Trophoblast cell (in vitro differentiated cells and primary cell): Measurements from ENCODE around the gene GYG1.

Experiments used
- DNase-seq, 2 donors: peaks; one replicate each; pipeline ENCODE4 v3.0.0-alpha.2; 2016
- H2AFZ ChIP-seq: 2 replicates; pipeline ENCODE4 v1.6.1; 2013; ENCODE audit warnings: low read length, moderate library complexity, mild to moderate bottlenecking; ENCODE audit not compliant: insufficient read depth, poor library complexity
- H2AK5ac ChIP-seq: 2 replicates; pipeline ENCODE4 v1.6.1; 2013; ENCODE audit warnings: mild to moderate bottlenecking, low read length
- H2BK120ac ChIP-seq: 2 replicates; pipeline ENCODE4 v1.6.1; 2013; ENCODE audit warnings: low read length, mild to moderate bottlenecking, moderate library complexity; ENCODE audit not compliant: insufficient read depth, poor library complexity
- H2BK12ac ChIP-seq: 2 replicates; pipeline ENCODE4 v1.6.1; 2013; ENCODE audit warnings: mild to moderate bottlenecking, low read length, moderate library complexity
- H2BK5ac ChIP-seq: 2 replicates; pipeline ENCODE4 v1.6.1; 2013; ENCODE audit warnings: low read length, low read depth, moderate library complexity, mild to moderate bottlenecking; ENCODE audit not compliant: poor library complexity
- H3K14ac ChIP-seq: 2 replicates; pipeline ENCODE4 v1.6.1; 2013; ENCODE audit warnings: mild to moderate bottlenecking, low read length
- H3K18ac ChIP-seq: 2 replicates; pipeline ENCODE4 v1.6.1; 2013; ENCODE audit warnings: mild to moderate bottlenecking, low read length
- H3K23ac ChIP-seq: 2 replicates; pipeline ENCODE4 v1.6.1; 2013; ENCODE audit warnings: low read length
- H3K27ac ChIP-seq: 2 replicates; pipeline ENCODE4 v1.5.1; 2013; ENCODE audit warnings: low read depth, mild to moderate bottlenecking, inconsistent platforms, low read length, moderate library complexity
- H3K27me3 ChIP-seq: 2 replicates; pipeline ENCODE4 v1.6.1; 2013; ENCODE audit warnings: inconsistent platforms, mild to moderate bottlenecking, low read length, moderate library complexity; ENCODE audit not compliant: insufficient read depth
- H3K36me3 ChIP-seq, 2 experiments: 1 replicate in 1 of 2; 2 replicates in 1 of 2; pipeline ENCODE4 v1.6.1; 2013; ENCODE audit warnings: low read length in 2 of 2, mild to moderate bottlenecking in 2 of 2, moderate library complexity in 1 of 2; ENCODE audit not compliant: insufficient read depth in 2 of 2, control insufficient read depth in 1 of 2
- H3K4ac ChIP-seq: 2 replicates; pipeline ENCODE4 v1.6.1; 2013; ENCODE audit warnings: low read depth, mild to moderate bottlenecking, low read length, moderate library complexity
- H3K4me1 ChIP-seq, 2 experiments: 1 replicate in 1 of 2; 2 replicates in 1 of 2; pipeline ENCODE4 v1.6.1; 2013; ENCODE audit warnings: low read length in 2 of 2, mild to moderate bottlenecking in 2 of 2, moderate library complexity in 1 of 2; ENCODE audit not compliant: insufficient read depth in 2 of 2, control insufficient read depth in 1 of 2
- H3K4me2 ChIP-seq: 2 replicates; pipeline ENCODE4 v1.6.1; 2013; ENCODE audit warnings: inconsistent platforms, mild to moderate bottlenecking, low read length, moderate library complexity
- H3K4me3 ChIP-seq: 2 replicates; pipeline ENCODE4 v1.5.1; 2013; ENCODE audit warnings: mild to moderate bottlenecking, low read depth, low read length, inconsistent platforms
- H3K79me1 ChIP-seq: one replicate; pipeline ENCODE4 v1.6.1; 2013; ENCODE audit warnings: low read length
- H3K79me2 ChIP-seq: 2 replicates; pipeline ENCODE4 v1.6.1; 2013; ENCODE audit warnings: low read length, mild to moderate bottlenecking; ENCODE audit not compliant: control insufficient read depth, insufficient read depth, poor library complexity
- H3K9ac ChIP-seq: 2 replicates; pipeline ENCODE4 v1.6.1; 2013; ENCODE audit warnings: mild to moderate bottlenecking, low read length
- H3K9me3 ChIP-seq: 2 replicates; pipeline ENCODE4 v1.6.1; 2013; ENCODE audit warnings: low read depth, mild to moderate bottlenecking, control low read depth, inconsistent platforms, low read length; ENCODE audit not compliant: insufficient read depth
- H4K12ac ChIP-seq: 2 replicates; pipeline ENCODE4 v1.6.1; 2013; ENCODE audit warnings: low read depth, mild to moderate bottlenecking, low read length, moderate library complexity
- H4K8ac ChIP-seq: 2 replicates; pipeline ENCODE4 v1.6.1; 2013; ENCODE audit warnings: low read depth, mild to moderate bottlenecking, low read length, moderate library complexity
- H4K91ac ChIP-seq: one replicate; pipeline ENCODE4 v1.6.1; 2013; ENCODE audit warnings: low read depth, mild to moderate bottlenecking, low read length, moderate library complexity
- WGBS: extraction: QIAGEN DNeasy Blood & Tissue Kit; methylation state at CpG from one replicate; pipeline ENCODE4 v1.1.7; 2013; ENCODE audit warnings: missing lambda C conversion rate; ENCODE audit not compliant: insufficient read length, insufficient coverage; ENCODE audit errors: extremely low coverage; 5-methylcytosine and 5-hydroxymethylcytosine counted together

GYG1 gene

DNA sequence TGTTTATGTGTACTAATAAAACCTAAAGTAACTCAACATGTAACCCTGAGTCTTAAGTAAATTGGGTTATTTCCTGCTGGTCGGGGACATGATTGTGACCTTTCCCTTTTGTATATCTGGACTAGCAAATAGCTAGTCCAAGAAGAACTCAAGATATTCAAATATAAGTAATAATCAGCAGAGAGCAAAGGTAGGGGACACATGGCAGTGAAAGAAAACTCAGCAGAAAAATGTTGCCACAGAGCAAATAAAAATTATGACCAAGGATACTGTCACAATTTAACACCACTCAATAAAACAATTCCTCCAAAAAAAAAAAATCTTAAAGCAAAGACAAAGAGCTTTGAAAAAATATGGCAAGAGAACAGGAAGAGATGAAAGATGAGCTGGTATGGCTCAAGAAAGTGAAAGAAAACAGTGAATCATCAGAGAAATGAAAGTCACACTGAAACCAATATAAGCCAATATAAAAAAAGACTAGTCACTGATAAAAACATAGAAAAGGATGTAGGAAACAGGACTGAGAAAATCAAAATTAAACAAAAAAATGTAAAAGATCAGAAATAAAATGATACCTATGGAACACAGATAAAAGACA is 51.5 kb downstream of the GYG1 start:
- no peak overlapping the region for H3K14ac ChIP-seq
- no peak overlapping the region for H2BK5ac ChIP-seq
- no CpG with 5 or more reads among the region's 1 CpG for WGBS
- no peak overlapping the region for H3K23ac ChIP-seq
- H3K79me2 ChIP-seq, result no peaks in the 10 kb centered on the region
- no peak overlapping the region for H3K27ac ChIP-seq
- no peaks in the 10 kb centered on the region for H3K27me3 ChIP-seq
- H3K9me3 ChIP-seq, result no peaks in the 10 kb centered on the region
- H3K4me3 ChIP-seq, result no peak overlapping the region
- H3K9ac ChIP-seq, result no peak overlapping the region
- no peak overlapping the region for H2BK12ac ChIP-seq
- H2BK120ac ChIP-seq, result no peak overlapping the region
- no peak overlapping the region for H2AK5ac ChIP-seq
- no peak overlapping the region for H4K8ac ChIP-seq
- H4K12ac ChIP-seq, result no peak overlapping the region
- H4K91ac ChIP-seq, result no peak overlapping the region
- H3K4me2 ChIP-seq, result no peak overlapping the region
- H2AFZ ChIP-seq, result no peak overlapping the region
- H3K36me3 ChIP-seq, result peaks cover 3% of the 10 kb centered on the region in 2 experiments
- H3K18ac ChIP-seq, result no peak overlapping the region
- no peaks in the 10 kb centered on the region for H3K4me1 ChIP-seq
- no peak for DNase-seq
- H3K79me1 ChIP-seq, result no peaks in the 10 kb centered on the region
- no peak overlapping the region for H3K4ac ChIP-seq

DNA sequence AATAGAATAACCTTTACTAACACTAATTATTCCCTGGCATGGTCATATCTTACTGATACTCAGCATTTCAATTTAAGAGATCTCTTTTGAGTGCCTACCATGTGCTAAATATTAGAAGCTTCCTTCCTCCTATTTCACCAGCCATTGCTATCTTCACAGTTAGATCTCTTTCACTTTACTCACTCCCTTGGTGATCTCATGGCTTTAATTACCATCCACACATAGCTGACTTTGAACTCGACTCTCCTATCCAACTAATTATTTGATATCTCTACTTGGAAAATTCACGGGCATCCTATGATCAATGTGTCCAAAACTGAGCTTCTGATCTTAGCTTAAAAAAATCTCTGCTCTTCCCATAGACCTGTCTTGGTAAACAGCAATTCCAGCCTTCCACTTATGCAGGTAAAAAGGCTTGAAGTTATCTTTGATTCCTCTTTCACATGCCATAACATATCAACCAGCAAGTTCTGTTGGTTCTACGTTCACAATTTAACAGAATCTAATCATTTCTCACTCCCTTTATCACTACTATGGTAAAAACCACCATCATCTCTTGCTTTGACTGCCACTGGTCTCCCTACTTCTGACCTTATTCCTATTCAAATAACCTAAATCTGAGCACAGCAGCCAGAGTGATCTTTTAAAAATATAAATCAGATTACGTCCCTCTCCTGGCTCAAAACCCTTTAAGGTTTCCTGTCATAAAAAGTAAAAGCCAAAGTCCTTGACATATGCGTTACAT is 53.2 kb downstream of the GYG1 start:
- no peak overlapping the region for H2AFZ ChIP-seq
- H4K12ac ChIP-seq, result no peak overlapping the region
- H2AK5ac ChIP-seq, result no peak overlapping the region
- H2BK12ac ChIP-seq, result no peak overlapping the region
- H3K4me2 ChIP-seq, result no peak overlapping the region
- H2BK120ac ChIP-seq, result no peak overlapping the region
- no peak overlapping the region for H3K4ac ChIP-seq
- no peak overlapping the region for H2BK5ac ChIP-seq
- no peak overlapping the region for H3K23ac ChIP-seq
- H3K79me1 ChIP-seq, result no peaks in the 10 kb centered on the region
- H4K8ac ChIP-seq, result no peak overlapping the region
- no peak overlapping the region for H4K91ac ChIP-seq
- H3K14ac ChIP-seq, result no peak overlapping the region
- no peaks in the 10 kb centered on the region for H3K9me3 ChIP-seq
- peaks cover 0 to under 1% of the 10 kb centered on the region in 2 experiments for H3K36me3 ChIP-seq
- no peaks in the 10 kb centered on the region for H3K79me2 ChIP-seq
- H3K9ac ChIP-seq, result no peak overlapping the region
- H3K4me3 ChIP-seq, result no peak overlapping the region
- no CpG with 5 or more reads among the region's 5 CpGs for WGBS
- H3K4me1 ChIP-seq, result no peaks in the 10 kb centered on the region
- no peak overlapping the region for H3K27ac ChIP-seq
- H3K18ac ChIP-seq, result no peak overlapping the region
- no peak for DNase-seq
- H3K27me3 ChIP-seq, result no peaks in the 10 kb centered on the region

- Histone ChIP-seq H4K12ac (no peak overlapping the region), H3K23ac (no peak overlapping the region), H3K4me1 (no peaks in the 10 kb centered on the region), H2AFZ (no peak overlapping the region), H2BK5ac (no peak overlapping the region), H3K36me3 (peaks cover 11 to 14% of the 10 kb centered on the region in 2 experiments), H3K9me3 (no peaks in the 10 kb centered on the region), H3K27me3 (no peaks in the 10 kb centered on the region), H4K8ac (no peak overlapping the region), H3K18ac (no peak overlapping the region), H3K4me3 (no peak overlapping the region), H4K91ac (no peak overlapping the region), H2BK120ac (no peak overlapping the region), H3K9ac (no peak overlapping the region), H3K27ac (no peak overlapping the region), H3K14ac (no peak overlapping the region), H3K79me2 (no peaks in the 10 kb centered on the region), H3K4me2 (no peak overlapping the region), H3K79me1 (no peaks in the 10 kb centered on the region), H2AK5ac (no peak overlapping the region), H2BK12ac (no peak overlapping the region), H3K4ac (no peak overlapping the region)
- no peak for DNase-seq
- WGBS, result no CpG with 5 or more reads among the region's 3 CpGs
These were observed 64.2 kb downstream of the GYG1 start for GRCh38 chr3:149055575-149055974.

DNA sequence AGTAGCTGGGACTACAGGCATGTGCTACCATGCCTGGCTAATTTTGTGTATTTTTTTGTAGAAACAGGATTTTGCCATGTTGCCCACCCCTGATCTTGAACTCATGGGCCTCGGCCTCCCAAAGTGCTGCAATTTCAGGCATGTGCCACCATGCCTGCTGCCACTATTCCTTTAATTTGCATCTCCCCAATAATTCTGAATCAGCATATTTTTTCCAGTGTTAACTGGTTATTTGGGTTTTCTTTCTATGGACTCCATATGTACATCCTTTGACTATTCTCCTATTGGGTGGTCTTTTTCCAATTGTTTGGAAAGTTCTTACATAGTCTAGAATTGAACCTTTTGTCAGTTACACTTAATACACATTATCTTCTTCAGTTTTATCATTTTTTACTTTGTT is 66.9 kb downstream of the GYG1 start:
- H4K91ac ChIP-seq, result no peak overlapping the region
- no peaks in the 10 kb centered on the region for H3K9me3 ChIP-seq
- H2BK5ac ChIP-seq, result no peak overlapping the region
- no peak overlapping the region for H2BK12ac ChIP-seq
- no peak overlapping the region for H2AK5ac ChIP-seq
- WGBS, result no CpG with 5 or more reads among the region's 1 CpG
- no peak overlapping the region for H3K23ac ChIP-seq
- H3K4me2 ChIP-seq, result no peak overlapping the region
- no peak overlapping the region for H2BK120ac ChIP-seq
- H3K27me3 ChIP-seq, result no peaks in the 10 kb centered on the region
- no peak overlapping the region for H4K12ac ChIP-seq
- H3K36me3 ChIP-seq, result peaks cover 5 to 12% of the 10 kb centered on the region in 2 experiments
- H3K79me2 ChIP-seq, result no peaks in the 10 kb centered on the region
- no peak for DNase-seq
- H3K27ac ChIP-seq, result no peak overlapping the region
- H3K4me3 ChIP-seq, result no peak overlapping the region
- no peak overlapping the region for H2AFZ ChIP-seq
- no peak overlapping the region for H4K8ac ChIP-seq
- no peak overlapping the region for H3K4ac ChIP-seq
- H3K9ac ChIP-seq, result no peak overlapping the region
- no peaks in the 10 kb centered on the region for H3K79me1 ChIP-seq
- H3K18ac ChIP-seq, result no peak overlapping the region
- H3K14ac ChIP-seq, result no peak overlapping the region
- no peaks in the 10 kb centered on the region for H3K4me1 ChIP-seq
